Inflammatory macrophage treated with lipopolysaccharide for 4 hours (primary cell): ENCODE data around the gene IGFLR1.
A peak's percentile ranks its signal among the peaks of the same experiment; 100 is the strongest.

Experiments
- DNase-seq: peaks from one replicate; pipeline ENCODE4 v3.0.0-alpha.2; 2020

IGFLR1 gene

DNA sequence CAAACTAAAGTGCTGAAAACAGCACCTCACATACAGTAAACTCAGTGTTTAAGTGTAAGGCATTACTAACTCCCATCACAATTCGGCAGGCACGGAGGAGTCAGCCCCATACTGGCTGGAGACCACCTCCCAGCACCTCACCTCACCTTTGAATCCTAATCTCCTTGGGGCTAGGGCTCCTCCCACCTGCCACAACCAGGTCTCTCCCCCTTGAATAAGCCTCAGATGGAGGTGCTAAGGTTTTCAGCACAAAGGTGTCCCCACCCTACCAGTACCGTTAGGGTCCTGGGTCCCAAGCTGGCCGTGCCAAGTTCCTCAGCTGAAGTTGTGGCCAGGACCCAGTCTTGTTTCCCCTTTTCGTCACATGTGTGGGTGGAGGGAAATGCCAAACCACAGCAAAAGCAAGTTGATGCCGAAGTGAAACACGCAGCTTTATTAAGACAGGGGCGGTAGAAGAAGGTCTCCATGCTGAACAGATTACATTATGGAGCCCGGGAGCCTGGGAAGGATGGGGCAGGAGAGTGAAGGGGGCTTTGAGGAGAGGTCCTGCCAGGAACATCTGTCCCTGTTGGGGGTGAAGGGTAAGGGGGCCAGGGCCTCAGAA, at the start of gene IGFLR1:
Gene IGFLR1, minus strand, starts transcription at position 332 of the 604 bp plus-strand sequence. CDS start 1,272 bp downstream, outside the sequence.
- peak; percentile 94 for DNase-seq

DNA sequence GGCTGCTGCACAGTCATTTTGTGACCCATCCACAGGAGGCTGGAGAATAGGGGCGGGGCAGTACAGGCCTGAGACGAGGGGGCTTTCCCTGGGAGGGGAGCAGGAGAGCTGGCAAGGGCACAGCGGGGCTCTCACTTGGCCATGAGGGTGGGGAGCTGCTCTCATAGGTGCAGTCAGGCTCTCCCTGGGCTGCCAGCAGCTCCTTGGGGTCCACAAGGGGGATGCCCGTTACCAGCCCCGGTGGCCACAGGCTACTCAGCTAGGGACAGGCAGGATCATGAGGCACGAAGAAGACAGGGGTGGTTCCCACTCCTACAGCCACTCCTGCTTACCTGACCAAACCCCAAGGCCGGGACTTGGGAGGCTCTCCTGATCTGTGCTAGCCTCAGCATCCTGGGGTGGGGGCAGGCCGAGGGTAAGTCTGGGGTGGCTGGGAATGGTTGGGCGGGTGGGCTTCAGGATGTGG, 49.6 kb upstream of the IGFLR1 start:
- DNase-seq, result no peak

- DNase-seq, result no peak
These were observed 48.9 kb upstream of the IGFLR1 start for GRCh38 chr19:35790981-35791813.

GRCh38 chr19:35789978-35790944, 48.0 kb upstream of the IGFLR1 start:
- no peak for DNase-seq

DNA sequence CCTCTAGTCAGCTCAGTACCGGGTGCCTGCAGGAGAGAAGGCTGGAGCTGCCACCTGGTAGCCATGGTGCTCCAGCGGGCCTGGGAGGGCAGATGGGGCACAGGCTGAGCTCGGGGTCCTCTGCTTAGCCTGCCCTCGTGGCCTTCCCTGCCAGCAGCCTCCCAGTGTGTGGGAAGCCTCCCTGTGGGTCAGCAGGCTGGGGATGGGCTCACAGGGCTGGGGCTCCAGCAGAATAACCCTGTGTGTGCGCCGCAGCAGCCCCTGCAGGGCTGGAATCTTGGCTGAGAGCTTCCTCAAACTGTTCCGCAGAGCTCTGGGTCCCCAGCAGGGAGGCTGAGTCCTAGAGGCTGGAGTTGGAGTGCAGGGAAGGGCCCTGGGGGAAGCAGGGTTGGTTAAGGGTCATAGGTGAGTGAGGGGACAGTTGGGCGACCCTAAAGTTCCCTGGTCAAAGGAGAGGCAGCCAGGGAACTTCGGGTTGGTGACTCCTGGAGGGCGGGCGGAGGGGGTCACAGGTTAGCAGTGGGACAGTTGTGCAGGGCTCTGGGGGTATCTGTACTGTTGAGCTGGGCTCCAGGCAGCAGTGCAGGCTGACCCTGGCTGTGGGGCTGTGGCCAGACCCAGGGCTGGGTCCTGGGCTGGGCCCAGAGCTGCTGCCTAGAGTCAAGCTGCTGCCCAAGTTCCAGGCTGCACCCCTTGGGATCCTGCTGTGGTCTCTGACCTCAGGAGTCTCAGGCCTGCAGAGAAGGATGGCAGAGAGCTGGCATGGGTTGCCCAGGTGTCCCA, 47.1 kb upstream of the IGFLR1 start:
- DNase-seq, result no peak

GRCh38 chr19:35788205-35788960, 46.1 kb upstream of the IGFLR1 start:
- no peak for DNase-seq

DNA sequence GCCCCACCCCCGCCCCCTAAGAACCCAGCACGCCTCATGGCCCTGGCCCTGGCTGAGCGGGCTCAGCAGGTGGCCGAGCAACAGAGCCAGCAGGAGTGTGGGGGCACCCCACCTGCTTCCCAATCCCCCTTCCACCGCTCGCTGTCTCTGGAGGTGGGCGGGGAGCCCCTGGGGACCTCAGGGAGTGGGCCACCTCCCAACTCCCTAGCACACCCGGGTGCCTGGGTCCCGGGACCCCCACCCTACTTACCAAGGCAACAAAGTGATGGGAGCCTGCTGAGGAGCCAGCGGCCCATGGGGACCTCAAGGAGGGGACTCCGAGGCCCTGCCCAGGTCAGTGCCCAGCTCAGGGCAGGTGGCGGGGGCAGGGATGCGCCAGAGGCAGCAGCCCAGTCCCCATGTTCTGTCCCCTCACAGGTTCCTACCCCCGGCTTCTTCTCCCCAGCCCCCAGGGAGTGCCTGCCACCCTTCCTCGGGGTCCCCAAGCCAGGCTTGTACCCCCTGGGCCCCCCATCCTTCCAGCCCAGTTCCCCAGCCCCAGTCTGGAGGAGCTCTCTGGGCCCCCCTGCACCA, 45.1 kb upstream of the IGFLR1 start:
- no peak for DNase-seq

- DNase-seq, result no peak
These were observed 44.3 kb upstream of the IGFLR1 start for GRCh38 chr19:35786299-35787160.

DNA sequence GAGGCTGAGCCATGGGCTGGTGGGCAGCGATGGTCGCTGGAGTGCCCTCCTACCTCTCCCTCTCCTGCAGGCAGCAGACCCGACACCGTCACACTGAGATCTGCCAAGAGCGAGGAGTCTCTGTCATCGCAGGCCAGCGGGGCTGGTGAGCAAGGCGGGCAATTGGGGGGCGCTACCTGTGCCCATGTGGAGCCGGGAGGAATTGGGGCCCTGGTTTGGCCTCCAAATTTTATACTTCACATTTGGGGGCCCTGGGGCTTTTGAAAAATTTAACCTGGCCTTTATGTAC, 43.0 kb upstream of the IGFLR1 start:
- DNase-seq, result no peak

DNA sequence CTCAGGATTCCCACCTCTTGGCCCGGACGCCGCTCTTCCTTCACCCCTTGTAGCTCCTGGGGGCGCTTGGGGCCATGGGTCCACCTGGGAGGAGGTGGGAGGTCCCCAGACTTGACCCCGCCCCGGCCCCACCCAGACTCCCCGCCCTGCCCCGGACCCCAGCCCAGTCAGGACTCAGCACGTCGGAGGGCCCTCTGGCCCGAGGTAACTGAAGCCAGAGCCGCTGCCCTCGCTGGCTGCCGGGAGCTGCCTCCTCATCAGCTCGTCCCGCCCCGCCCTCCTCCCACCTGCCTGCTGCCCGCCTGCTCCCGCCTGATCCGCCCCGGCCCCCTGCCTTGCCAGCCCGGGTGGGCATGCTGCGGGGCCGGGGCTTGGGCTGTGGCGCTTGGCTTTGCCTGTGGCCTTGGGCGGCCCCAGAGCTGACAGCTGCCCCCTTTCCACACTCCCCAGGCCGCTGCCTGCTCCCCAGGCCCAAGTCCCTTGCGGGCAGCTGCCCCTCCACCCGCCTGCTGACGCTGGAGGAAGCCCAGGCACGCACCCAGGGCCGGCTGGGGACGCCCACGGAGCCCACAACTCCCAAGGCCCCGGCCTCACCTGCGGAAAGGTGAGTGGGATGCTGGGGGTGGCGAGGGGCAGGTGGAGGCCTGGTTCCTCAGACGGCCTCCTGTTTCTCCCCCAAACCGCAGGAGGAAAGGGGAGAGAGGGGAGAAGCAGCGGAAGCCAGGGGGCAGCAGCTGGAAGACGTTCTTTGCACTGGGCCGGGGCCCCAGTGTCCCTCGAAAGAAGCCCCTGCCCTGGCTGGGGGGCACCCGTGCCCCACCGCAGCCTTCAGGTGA, 42.5 kb upstream of the IGFLR1 start:
- DNase-seq, result no peak

- no peak for DNase-seq
These were observed 41.5 kb upstream of the IGFLR1 start for GRCh38 chr19:35783469-35784434.

DNA sequence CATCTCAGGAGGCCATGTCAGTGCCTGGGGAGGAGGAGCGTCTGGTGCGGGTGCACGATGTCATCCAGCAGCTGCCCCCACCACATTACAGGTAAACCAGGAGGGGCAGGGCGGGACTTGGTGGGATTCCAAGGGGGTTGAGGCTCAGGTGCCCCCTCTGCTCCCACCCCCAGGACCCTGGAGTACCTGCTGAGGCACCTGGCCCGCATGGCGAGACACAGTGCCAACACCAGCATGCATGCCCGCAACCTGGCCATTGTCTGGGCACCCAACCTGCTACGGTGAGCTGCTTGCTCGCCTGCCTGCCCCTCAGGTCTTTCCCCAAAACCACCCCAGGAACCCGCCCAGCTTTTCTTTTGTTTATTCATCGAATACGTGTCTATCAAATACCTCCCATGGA, 40.3 kb upstream of the IGFLR1 start:
- DNase-seq, result no peak

DNA sequence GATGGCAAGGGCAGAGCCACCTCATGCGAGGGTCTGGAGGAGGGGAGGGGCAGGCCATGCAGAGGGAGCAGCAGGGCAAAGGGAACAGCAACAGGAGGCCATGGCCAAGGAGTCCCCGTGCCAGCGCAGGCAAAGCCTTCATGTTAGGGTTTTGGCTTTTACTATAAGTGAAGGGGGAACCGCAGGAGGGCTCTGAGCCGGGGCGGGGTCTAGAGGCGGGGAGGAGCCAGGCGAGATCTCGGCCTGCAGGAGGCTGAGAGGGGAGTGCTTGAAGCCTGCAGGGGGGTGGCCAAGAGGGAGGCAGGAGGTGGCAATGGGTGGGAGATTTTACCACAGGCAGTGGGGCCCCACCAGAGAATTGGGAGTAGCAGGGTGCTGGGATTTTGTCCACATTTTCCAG, 39.4 kb upstream of the IGFLR1 start:
- DNase-seq, result no peak

GRCh38 chr19:35780717-35781116, 38.5 kb upstream of the IGFLR1 start:
- DNase-seq, result no peak

DNA sequence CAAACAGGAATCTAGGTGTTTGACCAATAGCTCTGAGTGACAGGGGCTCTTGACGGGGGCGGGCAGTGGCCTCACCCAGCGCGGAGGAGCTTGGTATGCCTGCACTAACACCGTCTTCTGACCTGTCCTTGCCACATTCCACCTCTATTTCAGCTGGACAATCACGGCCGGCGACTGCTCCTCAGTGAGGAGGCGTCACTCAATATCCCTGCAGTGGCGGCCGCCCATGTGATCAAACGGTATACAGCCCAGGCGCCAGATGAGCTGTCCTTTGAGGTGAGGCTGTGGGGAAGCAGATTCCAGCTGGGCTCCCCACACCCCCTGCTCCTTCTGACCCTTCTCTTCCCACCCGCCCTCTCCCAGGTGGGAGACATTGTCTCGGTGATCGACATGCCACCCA, 37.8 kb upstream of the IGFLR1 start:
- no peak for DNase-seq

DNA sequence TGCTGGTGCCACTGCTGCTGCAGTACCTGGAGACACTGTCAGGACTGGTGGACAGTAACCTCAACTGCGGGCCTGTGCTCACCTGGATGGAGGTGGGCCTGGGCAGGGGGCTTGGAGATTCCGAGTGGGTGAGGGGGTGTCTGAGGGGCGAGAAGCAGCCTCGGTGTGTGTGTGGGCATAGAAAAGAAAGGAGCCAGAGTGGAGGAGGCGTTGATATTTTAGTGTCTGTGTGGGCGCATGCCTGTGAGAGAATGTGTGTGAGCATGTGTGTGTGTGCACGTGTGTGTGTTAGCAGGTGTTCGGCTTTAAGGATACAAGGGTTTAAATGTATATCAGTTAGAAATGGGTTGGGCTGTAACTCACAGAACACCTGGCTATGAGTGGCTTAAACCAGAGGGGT, 36.8 kb upstream of the IGFLR1 start:
- no peak for DNase-seq

DNA sequence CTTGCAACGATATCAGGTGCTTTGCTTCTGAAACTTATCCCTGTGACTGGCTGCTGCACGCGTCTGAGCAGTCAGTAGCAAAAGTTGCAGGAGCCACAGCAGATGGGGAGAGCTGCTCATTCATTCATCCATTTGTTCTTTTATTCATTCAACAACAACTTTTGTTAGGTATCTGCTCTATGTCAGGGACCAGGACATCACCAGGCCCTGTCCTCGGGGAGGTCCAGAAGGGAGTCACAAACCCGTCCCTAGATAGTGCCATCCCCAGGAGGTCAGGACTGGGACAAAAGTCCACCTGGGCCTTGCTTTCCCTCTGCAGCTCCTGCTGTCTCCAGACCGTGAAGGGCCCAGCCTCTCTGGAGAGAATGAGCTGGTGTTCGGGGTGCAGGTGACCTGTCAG, 35.7 kb upstream of the IGFLR1 start:
- DNase-seq, result no peak
